Fibroblast of skin of right biceps (primary cell): ENCODE results near the gene DMD.
"Not testable (repeated sequence)": the region's sequence is repeated elsewhere in the genome, so short reads cannot be mapped to it uniquely, and the experiment has no call there.

Source experiments
- DNase-seq: peaks from one replicate; pipeline ENCODE4 v3.0.0-alpha.2; 2013

DMD gene

GRCh38 chrX:32597777-32598176 is 613.6 kb downstream of the DMD start:
- no peak for DNase-seq

GRCh38 chrX:32592786-32593185 is 618.6 kb downstream of the DMD start:
- DNase-seq = no peak

DNA sequence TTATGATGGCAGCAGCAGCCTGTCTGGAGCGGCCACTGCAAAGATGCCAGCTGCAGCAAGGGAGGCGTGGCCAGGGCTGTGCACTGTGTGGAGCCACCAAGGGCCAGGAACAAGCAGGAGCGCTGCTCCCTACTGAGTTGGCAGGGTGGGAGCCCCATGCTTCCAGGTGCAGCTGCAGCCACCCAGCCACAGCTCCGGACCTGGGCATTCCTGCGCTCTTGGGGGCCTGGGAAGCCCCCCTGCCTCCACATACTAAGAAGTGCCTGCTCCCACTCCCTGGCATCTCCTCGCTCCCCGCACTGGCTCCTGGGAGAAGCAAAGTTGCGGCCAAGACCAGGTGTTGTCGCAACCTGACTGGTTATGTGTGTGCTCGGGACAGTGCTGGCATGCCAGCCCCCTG is 619.8 kb downstream of the DMD start:
- no peak for DNase-seq

DNA sequence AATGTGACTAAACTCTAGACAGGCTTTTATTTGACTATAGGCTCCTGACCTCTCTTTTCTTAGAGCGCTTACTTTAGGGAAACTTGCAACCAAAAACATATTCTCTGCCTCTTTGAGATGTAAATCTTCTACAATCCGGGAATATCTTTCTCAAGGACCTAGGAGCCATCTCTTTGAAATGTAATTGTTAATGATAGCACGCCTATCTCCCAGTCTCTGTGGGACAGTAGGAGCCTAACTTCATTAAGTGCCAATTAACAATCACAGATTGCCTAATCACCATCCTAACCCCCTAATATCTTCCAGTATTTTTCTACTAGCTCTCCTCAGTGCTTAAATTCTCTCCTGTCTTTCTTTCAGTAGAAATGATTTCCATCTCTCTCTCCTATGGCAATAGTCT is 628.6 kb downstream of the DMD start:
- DNase-seq = no peak

GRCh38 chrX:32576885-32577284 is 634.5 kb downstream of the DMD start:
- no peak for DNase-seq

DNA sequence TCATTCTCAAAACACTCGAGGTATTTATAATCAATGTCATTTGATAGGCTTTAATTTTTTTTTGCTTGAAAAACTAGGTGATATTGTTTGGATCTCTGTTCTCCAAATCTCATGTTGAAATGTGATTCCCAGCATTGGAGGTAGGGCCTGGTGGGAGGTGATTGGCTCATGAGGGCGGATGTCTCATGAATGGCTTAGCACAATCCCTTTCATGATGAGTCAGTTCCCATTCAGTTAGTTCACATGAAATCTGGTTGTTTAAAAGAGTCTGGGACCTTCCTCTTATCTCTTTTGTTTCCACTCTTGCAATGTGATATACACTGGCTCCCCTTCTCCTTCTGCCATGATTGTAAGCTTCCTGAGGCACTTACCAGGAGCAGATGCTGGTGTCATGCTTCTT is 638.7 kb downstream of the DMD start:
- peak; percentile 0 for DNase-seq

DNA sequence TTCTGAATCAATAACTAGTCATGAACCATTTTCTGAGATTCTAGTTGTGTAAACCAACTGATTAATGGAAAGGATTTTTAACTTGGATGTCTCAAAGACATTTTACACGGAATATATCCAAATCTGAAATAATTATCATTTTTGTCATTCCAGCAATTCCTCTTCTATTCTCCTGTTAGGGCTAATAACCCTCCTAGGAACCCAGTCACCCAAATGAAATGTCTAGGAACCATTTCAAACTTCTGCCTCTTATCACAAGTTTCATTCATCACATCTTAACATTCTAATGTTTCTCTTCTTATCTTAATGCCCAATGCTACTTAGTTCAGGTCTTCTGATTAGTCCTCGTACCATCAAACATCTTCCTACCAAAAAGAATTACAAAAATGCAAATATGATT is 639.8 kb downstream of the DMD start:
- peak; percentile 16 for DNase-seq

- no peak for DNase-seq
These were observed 649.1 kb downstream of the DMD start for GRCh38 chrX:32562261-32562660.

DNA sequence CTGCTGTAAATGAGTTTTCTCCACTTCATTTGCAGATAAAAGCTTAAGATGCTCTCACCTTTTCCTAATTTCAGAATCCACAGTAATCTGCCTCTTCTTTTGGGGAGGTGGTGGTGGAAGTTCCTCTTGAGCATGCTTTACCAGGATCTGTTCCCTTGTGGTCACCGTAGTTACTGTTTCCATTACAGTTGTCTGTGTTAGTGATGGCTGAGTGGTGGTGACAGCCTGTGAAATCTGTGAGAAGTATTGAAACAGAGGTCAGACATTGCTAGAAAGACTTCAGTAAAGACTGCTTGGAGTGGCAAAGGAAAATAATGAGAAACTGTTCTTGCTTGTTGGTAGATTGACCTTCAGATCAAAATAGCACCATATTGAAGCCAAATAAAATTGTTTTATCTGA is 666.2 kb downstream of the DMD start:
- no peak for DNase-seq

DNA sequence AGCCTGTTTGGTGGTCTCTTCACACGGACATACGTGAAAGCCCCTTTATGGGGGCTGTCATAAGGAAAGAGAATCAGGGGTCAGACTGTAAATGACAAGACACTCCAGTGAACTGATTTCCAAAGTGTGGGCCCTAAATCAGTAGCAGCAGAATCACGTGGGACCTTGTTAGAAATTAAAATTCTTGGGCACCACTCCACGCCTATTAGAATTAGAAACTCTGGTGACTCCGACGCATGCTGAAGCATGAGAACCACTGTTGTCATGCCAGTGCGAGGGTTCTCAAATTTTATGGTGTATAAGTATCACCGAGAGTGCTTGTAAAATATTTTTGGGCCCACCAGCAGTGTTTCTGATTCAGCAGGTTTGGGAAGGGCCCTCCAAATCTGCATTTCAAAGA is 672.8 kb downstream of the DMD start:
- no peak for DNase-seq

GRCh38 chrX:32533848-32534247 is 677.5 kb downstream of the DMD start:
- DNase-seq = no peak

DNA sequence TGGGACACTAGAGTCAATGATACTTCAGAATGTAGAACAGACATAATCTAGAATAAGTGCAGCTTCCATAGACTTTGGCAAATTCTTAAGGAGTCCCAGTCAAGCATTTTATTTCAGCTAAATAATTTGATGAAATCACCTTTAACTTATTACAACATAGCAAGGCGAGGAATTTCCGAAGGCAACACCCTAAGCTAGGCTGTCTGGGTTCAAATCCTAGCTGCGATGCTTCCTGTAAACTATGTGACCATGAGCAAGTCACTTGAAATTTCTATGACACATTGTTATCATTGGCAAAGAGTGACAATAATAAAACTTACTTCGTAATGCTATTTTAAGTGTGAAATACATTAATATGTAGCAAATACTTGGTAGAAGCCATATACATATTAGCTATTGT is 679.1 kb downstream of the DMD start:
- DNase-seq = no peak

GRCh38 chrX:32530802-32531403 is 680.4 kb downstream of the DMD start:
- DNase-seq = peak; percentile 26

GRCh38 chrX:32528451-32528850 is 682.9 kb downstream of the DMD start:
- not testable (repeated sequence) for DNase-seq

DNA sequence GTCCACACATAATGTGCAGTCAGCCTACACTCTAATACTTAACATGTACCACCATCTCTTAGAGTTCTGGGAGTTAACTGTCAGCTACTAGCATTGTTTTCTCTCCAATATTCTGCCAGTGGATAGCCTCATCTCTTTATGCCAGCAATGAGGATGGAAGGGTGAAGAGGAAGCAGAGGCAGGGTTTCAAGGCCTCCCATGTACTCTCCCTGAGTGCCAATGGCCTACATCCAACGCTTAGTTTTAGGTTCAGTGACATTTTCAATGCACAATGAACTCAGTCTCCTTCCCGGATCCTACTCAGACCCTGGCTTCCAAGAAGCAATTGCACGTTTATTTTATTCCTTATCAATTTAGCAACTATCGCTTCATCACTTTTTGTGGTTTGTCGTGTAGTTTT is 686.1 kb downstream of the DMD start:
- DNase-seq = no peak

- no peak for DNase-seq
These were observed 687.0 kb downstream of the DMD start for GRCh38 chrX:32524385-32524784.

- DNase-seq = no peak
These were observed 690.6 kb downstream of the DMD start for GRCh38 chrX:32520789-32521188.

DNA sequence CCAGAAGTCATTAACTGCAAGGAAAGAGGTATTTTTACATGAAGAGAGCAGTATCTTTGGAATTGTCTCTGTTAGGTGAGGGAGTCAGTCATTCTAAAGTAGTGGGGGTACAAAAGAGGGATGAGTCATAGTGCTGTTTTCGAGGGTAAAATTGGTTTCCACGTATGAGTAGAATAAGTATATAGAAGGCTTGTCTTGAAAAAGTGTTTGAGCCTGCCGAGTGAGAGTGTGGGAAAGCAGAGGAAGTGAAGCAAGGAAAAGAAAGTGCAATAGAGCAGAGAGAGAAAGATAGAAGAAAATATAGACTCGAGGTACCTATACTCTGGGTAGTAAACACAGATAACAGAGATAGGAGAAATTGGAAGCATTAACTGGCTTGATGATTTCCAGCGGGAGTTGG is 696.4 kb downstream of the DMD start:
- no peak for DNase-seq

- DNase-seq = no peak
These were observed 709.7 kb downstream of the DMD start for GRCh38 chrX:32501606-32502005.

- DNase-seq = no peak
These were observed 714.7 kb downstream of the DMD start for GRCh38 chrX:32496671-32497070.

DNA sequence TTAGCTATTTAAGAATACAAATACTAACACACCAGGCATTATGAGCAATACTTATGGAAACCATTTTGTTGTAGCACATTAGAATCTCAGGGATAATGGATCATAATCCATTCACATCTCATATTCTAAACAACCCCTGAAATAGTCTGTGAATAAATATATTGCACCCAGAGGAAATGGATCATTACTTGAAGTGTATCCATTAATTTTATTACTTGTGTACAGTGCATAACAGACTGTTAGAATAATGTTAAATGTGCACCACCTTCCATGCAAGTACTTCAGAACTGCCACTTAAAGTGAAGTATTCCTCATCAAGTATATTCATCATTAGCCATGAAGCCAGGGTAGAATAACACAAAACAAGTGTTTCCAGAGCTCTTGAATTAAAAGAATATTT is 715.5 kb downstream of the DMD start:
- no peak for DNase-seq

DNA sequence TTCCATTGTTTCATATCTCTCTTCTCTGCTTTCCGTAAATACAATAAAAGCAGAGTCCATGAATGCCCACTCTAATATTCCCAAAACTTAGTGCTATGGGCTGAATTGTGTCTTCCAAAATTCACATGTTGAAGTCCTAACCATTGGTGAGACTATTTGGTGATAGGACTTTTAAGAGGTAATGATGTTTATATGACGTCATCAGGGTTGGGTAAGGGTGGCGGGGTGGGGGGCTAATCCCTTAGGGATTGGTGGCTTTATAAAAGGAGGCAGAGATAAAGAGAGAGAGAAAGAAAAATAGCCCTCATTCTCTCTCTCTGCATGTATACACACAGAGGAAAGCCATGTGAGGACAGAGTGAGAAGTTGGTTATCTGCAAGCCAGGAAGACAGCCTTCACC is 722.2 kb downstream of the DMD start:
- no peak for DNase-seq

GRCh38 chrX:32483534-32484136 is 727.7 kb downstream of the DMD start:
- no peak for DNase-seq

- DNase-seq = no peak
These were observed 731.3 kb downstream of the DMD start for GRCh38 chrX:32480019-32480418.

DNA sequence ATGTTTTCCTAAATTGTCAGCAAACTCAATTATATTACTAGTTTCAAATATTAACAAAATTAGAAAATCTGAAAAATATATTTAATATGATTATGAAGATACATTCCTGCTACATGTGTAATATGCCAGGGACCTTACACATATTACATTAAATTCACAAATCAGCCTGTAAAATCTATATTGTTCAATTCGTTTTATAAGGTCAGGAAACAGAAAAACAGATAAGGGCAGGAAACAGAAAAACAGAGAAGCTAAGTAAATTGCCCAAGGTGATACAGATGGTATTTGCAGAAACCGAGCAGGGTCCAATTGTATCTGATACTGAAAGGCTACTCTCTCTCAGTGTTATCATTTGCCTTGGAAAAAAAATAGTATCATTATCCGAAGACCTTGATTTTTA is 739.0 kb downstream of the DMD start:
- DNase-seq = no peak
